Gastrocnemius medialis (tissue), 4 donors: ENCODE data around the gene SYTL2.

Experiments
- CTCF ChIP-seq, 5 experiments: fragments of 450-650 bp in 3 of 5; fragments of 200-600 bp in 2 of 5; sonication (generic) in 2 of 5; IDR thresholded peaks in 4 of 5; conservative IDR thresholded peaks in 1 of 5; 1 replicate in 4 of 5; 2 replicates in 1 of 5; pipeline ENCODE4 v1.5.1; 2016 to 2019; ENCODE audit warnings: antibody characterized with exemption in 5 of 5, mild to moderate bottlenecking in 3 of 5, moderate library complexity in 3 of 5
- POLR2A ChIP-seq, 2 donors: fragments of 450-650 bp; IDR thresholded peaks; one replicate each; pipeline ENCODE4 v1.6.1; 2017; ENCODE audit warnings: antibody characterized with exemption in 2 of 2, mild to moderate bottlenecking in 2 of 2, moderate library complexity in 2 of 2

GRCh38 chr11:85822814-85823213 lies 11.9 kb upstream of the SYTL2 start:
- no peak for TF ChIP-seq CTCF (IDR thresholded peaks at IDR 0.05 in 4 of 5, conservative IDR thresholded peaks at IDR 0.05 in 1 of 5)
- no peak for TF ChIP-seq POLR2A (IDR thresholded peaks at IDR 0.05)
